ENCODE measurements around the gene ATP11A. TPM values are rescaled to one million over a fixed set of nuclear protein-coding genes. Genes with fewer than 3 reads are reported as not detected.

Gene ATP11A
- total RNA-seq, 4 donors from 2014 or later: 32.1 to 83.6 (median 46.2) TPM

DNA sequence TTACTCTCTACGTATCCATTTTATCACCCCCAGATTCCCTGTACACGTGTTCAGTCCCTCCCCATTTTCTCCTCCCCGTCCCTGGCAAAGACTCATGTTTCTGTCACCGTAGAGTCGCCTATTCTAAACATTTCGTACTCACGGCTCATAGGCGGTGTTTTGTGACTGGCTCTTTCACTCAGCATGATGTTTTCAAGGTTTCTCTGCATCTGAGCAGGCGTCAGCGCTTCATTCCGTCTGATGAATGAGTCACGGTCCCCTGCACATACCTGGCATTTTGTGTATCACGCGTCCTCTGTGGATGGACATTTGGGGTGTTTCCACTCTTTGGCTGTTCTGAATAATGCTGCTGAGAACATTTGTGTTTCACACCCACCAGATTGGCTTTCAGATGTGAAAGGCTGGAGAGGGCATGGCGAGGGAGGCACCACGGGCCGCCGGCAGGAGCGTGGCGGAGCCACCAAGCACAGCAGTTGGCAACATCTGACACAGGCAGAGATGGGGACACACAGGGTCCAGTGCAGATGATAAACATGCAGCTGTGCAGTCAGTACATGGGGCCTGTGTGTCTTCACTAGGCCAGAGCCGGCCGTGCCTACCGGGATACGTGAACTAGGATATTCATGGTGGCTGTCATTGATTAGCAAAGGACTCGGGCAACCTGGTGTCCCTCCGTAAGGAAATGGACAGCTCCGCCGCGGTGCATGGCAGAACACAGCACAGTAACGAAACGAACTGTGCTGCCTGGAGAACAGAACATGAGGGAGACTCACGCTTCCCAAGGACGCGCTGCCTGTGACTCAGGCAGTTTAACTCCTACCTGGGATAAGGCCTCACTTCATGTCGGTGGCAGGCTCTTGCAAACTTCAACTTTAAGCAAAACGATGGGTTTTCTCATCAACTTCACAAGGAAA is 117.2 kb downstream of the ATP11A start:
- 94% methylated on average over 36 of the region's 36 CpGs for WGBS, 2 donors
- Histone ChIP-seq H3K4me1 (peaks cover 4 to 7% of the 10 kb centered on the region in 2 donors), H3K4me3 (replicated peaks in 1 of 3) (no peak overlapping the region), H3K27ac (no peak overlapping the region), H3K9me3 (no peaks in the 10 kb centered on the region), H3K36me3 (peaks cover 3 to 18% of the 10 kb centered on the region in 2 donors), H3K27me3 (no peaks in the 10 kb centered on the region)
- intact Hi-C loops (cut with DNase I): no loop called here
- no peak for DNase-seq
- TF ChIP-seq, protein P1, sequence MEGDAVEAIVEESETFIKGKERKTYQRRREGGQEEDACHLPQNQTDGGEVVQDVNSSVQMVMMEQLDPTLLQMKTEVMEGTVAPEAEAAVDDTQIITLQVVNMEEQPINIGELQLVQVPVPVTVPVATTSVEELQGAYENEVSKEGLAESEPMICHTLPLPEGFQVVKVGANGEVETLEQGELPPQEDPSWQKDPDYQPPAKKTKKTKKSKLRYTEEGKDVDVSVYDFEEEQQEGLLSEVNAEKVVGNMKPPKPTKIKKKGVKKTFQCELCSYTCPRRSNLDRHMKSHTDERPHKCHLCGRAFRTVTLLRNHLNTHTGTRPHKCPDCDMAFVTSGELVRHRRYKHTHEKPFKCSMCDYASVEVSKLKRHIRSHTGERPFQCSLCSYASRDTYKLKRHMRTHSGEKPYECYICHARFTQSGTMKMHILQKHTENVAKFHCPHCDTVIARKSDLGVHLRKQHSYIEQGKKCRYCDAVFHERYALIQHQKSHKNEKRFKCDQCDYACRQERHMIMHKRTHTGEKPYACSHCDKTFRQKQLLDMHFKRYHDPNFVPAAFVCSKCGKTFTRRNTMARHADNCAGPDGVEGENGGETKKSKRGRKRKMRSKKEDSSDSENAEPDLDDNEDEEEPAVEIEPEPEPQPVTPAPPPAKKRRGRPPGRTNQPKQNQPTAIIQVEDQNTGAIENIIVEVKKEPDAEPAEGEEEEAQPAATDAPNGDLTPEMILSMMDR (IDR thresholded peaks at IDR 0.05): no peak
- TF ChIP-seq POLR2A (IDR thresholded peaks at IDR 0.05): no peak

DNA sequence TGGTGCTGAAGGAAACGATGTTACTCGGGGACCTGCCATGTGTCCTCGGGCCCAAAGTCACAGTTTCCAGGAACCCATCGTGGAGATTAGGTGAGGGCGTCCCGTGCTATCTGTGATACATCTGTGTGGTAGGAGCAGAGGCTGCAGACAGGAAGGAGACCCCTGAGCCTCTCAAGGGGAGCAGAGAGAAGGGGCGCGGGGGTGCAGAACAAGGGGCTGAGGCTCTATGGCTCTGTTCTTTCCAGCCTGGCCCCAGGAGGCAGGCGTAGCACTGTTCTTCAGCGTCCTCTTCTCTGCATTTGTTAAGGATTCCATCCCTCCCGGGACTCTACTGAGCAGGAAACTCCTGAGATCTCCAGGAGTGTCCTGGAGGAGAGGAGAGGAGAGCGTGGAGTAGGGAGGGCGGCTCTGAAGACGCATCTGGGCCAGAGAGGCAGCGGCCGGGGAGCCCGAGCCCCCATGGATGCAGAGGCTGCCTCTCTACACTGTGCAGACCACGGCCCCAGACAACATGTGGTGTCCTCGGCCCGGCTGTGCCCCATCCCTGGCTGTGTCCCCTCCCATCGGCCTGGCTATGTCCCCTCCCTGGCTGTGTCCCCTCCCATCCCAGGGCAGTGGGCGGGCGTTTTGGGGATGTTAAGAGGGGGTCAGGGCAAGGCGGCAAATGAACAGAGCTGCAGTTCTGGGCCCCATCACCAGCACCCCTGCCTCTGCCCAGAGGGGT is 118.0 kb downstream of the ATP11A start:
- 91 to 92% methylated on average over 19 to 22 of the region's 24 CpGs for WGBS, 2 donors
- DNase-seq: no peak
- Histone ChIP-seq H3K36me3 (peaks cover 3 to 18% of the 10 kb centered on the region in 2 donors), H3K27me3 (no peaks in the 10 kb centered on the region), H3K9me3 (no peaks in the 10 kb centered on the region), H3K4me3 (replicated peaks in 1 of 3) (no peak overlapping the region), H3K27ac (no peak overlapping the region), H3K4me1 (peaks cover 9 to 10% of the 10 kb centered on the region in 2 donors)
- intact Hi-C loops (cut with DNase I): no loop called here
- no peak for TF ChIP-seq POLR2A (IDR thresholded peaks at IDR 0.05)
- TF ChIP-seq, protein P1 (IDR thresholded peaks at IDR 0.05): no peak

DNA sequence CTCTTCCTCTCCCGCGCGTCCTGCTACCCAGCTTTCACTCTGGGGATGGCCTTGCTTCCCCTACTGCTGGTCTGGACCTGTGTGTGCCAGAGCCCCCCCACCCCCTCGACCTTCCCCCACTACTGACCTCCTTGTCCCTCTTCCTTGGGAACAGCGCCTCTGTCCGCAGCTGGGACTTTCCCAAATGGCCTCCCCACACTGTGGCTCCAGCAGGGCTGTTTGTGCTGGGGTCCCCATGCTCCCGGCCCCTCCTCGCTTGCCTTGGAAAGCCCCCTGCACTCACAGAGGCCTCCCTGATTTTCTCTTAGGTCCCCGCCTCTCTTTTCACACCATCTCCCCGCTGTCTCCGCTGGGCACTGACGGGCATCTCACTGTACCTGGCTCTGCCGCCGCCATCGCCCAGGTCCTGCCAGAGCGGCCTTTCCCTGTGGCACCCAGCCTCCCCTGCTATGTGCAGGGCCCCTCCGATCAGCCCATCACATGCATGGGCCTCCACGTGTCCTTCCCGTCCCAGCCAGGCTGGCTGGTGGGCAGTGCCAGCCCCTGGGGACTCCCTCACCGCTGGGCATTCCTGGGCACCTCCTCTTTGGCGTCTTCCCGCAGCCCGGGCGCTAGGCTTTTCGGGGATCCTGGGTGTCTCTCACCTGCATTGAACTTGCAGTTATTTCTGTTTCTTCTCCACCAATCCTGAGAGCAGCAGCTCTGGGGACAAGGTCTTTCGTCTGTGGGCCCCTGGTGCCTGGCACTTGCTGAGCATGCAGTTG is 118.7 kb downstream of the ATP11A start:
- intact Hi-C loops (cut with DNase I): no loop called here
- H3K36me3 ChIP-seq: peaks cover 3 to 18% of the 10 kb centered on the region in 2 donors
- no peak for TF ChIP-seq POLR2A (IDR thresholded peaks at IDR 0.05)
- TF ChIP-seq, protein P1 (IDR thresholded peaks at IDR 0.05): no peak
- H3K27ac ChIP-seq: no peak overlapping the region
- no peak for DNase-seq
- no peaks in the 10 kb centered on the region for H3K9me3 ChIP-seq
- H3K4me1 ChIP-seq: peaks cover 10 to 13% of the 10 kb centered on the region in 2 donors
- H3K27me3 ChIP-seq: no peaks in the 10 kb centered on the region
- 96% methylated on average over 26 of the region's 26 CpGs for WGBS, 2 donors
- no peak overlapping the region for H3K4me3 ChIP-seq (replicated peaks in 1 of 3)

DNA sequence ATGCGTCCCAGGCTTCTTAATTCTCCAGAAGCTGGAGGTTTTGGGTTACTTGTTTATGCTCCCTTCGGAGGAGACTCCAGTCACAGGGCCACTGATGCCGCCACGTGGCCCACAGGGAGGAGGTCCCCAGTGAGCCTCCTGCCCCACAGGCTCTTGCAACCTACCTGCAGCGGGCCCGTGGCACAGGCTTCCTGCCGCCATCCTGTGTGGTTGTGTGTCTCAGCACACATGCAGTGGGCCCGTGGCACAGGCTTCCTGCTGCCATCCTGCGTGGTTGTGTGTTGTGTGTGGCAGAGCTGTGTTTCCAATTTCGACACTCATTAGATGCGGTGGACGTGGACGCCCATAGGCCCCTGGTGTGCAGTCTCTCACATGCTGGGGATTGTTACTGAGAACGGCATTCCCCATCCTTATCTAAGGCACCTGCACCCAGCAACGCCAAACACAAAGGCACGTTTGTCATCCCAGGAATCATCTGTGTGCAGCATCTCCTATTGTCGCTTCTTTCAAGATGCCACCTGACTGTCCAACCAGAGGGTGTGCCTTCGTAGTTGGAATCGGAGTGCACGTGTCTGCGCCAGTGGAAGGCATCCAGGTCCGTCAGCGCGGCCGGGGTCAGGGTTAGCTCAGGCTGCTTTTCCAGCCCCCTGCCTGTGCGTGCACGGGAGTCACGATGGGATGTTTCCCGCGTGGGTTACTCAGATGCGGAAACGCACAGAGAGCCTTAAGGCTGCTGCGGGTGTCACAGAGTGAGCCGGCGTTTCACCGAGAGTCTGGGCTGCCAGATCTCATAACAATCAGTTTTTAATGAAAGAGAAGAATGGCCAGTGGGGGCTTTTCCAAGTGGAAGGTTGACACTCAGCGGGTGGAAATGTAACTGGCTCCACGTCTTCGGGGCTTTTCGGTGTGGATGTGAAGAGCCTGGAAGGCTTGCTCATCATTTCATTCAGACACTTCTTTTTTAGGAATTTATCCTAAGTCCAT is 119.8 kb downstream of the ATP11A start:
- peaks cover 3 to 18% of the 10 kb centered on the region in 2 donors for H3K36me3 ChIP-seq

More for the DNA sequence above, 119.8 kb downstream of the ATP11A start:
- TF ChIP-seq, protein P1 (IDR thresholded peaks at IDR 0.05): no peak
- TF ChIP-seq POLR2A (IDR thresholded peaks at IDR 0.05): no peak
- H3K4me1 ChIP-seq: peaks cover 10 to 17% of the 10 kb centered on the region in 2 donors
- no peak overlapping the region for H3K4me3 ChIP-seq (replicated peaks in 1 of 3)
- WGBS, 2 donors: 95% methylated on average over 37 to 40 of the region's 40 CpGs
- no peaks in the 10 kb centered on the region for H3K9me3 ChIP-seq
- no peak for DNase-seq
- no peak overlapping the region for H3K27ac ChIP-seq
- H3K27me3 ChIP-seq: no peaks in the 10 kb centered on the region
- intact Hi-C loops (cut with DNase I): no loop called here

Measured in thyroid gland (tissue), 4 donors.